Measurements from ENCODE around the gene ACLY. TPM values are rescaled to one million over a fixed set of nuclear protein-coding genes. Genes with fewer than 3 reads are reported as not detected.

The ACLY gene
- total and polyA plus RNA-seq, 10 of the 15 experiments (the other 5 are each of a cell fraction or from before 2014, with no cell fraction given) = 32.6 to 224 (median 114) TPM

DNA sequence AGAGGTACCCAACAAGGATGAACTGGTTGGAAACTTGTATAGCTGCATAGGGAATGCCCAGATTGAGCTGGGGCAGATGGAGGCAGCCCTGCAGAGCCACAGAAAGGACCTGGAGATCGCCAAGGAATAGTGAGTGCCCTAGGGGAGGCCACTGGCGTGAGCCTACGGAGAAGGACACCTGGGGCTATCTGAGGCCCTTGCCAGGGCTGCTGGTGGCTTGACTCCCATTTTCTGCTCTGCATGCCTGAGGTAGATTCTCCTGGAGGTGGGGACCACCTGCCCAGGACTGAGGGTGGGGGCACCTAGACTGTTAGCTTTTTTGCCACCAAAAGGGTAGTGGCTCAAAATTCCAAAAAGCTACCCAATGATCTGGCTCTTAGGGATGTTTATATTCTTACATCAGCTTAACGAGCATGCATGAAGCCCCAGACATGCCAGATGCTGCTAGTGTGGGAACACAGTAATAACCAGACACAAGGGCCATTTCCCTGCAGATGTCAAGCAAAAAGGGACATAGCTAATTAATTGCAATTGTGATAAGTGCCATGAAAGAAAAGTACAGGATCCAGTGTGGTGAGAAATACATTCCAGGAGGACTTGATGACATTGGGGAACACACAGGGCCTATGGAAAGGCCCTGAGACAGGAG lies 20.4 kb upstream of the ACLY start:
- H4K20me1 ChIP-seq (ENCODE audit: control insufficient read depth, insufficient read depth) = no peaks in the 10 kb centered on the region
- in situ Hi-C loops (cut with MboI) = no loop called here
- no peaks in the 10 kb centered on the region for H3K36me3 ChIP-seq (ENCODE audit: control insufficient read depth in 2 of 2, insufficient read depth in 2 of 2, low read length in 1 of 2)
- SMC1A ChIA-PET (ENCODE audit: uncharacterized antibody, unreplicated experiment) = interaction anchor here (0.6 to 1.4 kb wide), 3 partner anchors 9 to 23 kb away, joined by 3 to 5 read pairs (median 4); partner anchors contain the start of gene ODAD4
- no peak overlapping the region for H2AFZ ChIP-seq (ENCODE audit: control insufficient read depth, low read depth, low read length)
- H3K9me3 ChIP-seq (replicated peaks; ENCODE audit: control insufficient read depth, insufficient read depth, low read length) = no peaks in the 10 kb centered on the region
- intact Hi-C loops (cut with micrococcal nuclease; ENCODE audit: unreplicated experiment) = no loop called here
- 49% methylated on average over 4 of the region's 4 CpGs for WGBS (ENCODE audit: insufficient coverage, insufficient replicate concordance, low lambda C conversion rate, missing lambda C conversion rate)
- no peak overlapping the region for H3K4me3 ChIP-seq
- no TSS peak for BruUV-seq (replicated peaks)
- H3K79me2 ChIP-seq (ENCODE audit: control insufficient read depth, insufficient read depth, low read length) = no peaks in the 10 kb centered on the region
- POLR2A ChIA-PET = interaction anchor here (1.9 kb wide), 1 partner anchor 21 kb away, joined by 5 read pairs; the partner anchor contains the start of gene ACLY
- H3K9ac ChIP-seq (ENCODE audit: control insufficient read depth, insufficient read depth, low read length) = no peak overlapping the region
- no peak overlapping the region for H3K27ac ChIP-seq (ENCODE audit: control insufficient read depth, insufficient read depth)
- CTCF ChIA-PET = no interaction called here
- H3K27me3 ChIP-seq (replicated peaks in 1 of 2; ENCODE audit: control insufficient read depth in 2 of 2, insufficient read depth in 2 of 2, low read length in 1 of 2) = no peaks in the 10 kb centered on the region
- no peak for DNase-seq (ENCODE audit: low read depth, low spot score)
- ATAC-seq = no peak
- peaks cover 9% of the 10 kb centered on the region for H3K4me1 ChIP-seq (ENCODE audit: control insufficient read depth, insufficient read depth, low read length)
- RAD21 ChIA-PET (ENCODE audit: unreplicated experiment) = interaction anchor here (1.3 kb wide), 1 partner anchor 22 kb away, joined by 3 read pairs; no protein-coding TSS in a partner anchor
- FAIRE-seq = no peak
- H3K4me2 ChIP-seq (ENCODE audit: control insufficient read depth, insufficient read depth) = no peak overlapping the region
- TF ChIP-seq, protein P1, sequence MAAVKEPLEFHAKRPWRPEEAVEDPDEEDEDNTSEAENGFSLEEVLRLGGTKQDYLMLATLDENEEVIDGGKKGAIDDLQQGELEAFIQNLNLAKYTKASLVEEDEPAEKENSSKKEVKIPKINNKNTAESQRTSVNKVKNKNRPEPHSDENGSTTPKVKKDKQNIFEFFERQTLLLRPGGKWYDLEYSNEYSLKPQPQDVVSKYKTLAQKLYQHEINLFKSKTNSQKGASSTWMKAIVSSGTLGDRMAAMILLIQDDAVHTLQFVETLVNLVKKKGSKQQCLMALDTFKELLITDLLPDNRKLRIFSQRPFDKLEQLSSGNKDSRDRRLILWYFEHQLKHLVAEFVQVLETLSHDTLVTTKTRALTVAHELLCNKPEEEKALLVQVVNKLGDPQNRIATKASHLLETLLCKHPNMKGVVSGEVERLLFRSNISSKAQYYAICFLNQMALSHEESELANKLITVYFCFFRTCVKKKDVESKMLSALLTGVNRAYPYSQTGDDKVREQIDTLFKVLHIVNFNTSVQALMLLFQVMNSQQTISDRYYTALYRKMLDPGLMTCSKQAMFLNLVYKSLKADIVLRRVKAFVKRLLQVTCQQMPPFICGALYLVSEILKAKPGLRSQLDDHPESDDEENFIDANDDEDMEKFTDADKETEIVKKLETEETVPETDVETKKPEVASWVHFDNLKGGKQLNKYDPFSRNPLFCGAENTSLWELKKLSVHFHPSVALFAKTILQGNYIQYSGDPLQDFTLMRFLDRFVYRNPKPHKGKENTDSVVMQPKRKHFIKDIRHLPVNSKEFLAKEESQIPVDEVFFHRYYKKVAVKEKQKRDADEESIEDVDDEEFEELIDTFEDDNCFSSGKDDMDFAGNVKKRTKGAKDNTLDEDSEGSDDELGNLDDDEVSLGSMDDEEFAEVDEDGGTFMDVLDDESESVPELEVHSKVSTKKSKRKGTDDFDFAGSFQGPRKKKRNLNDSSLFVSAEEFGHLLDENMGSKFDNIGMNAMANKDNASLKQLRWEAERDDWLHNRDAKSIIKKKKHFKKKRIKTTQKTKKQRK (IDR thresholded peaks at IDR 0.05; ENCODE audit: low read depth, low read length) = no peak
- TF ChIP-seq, protein P2, sequence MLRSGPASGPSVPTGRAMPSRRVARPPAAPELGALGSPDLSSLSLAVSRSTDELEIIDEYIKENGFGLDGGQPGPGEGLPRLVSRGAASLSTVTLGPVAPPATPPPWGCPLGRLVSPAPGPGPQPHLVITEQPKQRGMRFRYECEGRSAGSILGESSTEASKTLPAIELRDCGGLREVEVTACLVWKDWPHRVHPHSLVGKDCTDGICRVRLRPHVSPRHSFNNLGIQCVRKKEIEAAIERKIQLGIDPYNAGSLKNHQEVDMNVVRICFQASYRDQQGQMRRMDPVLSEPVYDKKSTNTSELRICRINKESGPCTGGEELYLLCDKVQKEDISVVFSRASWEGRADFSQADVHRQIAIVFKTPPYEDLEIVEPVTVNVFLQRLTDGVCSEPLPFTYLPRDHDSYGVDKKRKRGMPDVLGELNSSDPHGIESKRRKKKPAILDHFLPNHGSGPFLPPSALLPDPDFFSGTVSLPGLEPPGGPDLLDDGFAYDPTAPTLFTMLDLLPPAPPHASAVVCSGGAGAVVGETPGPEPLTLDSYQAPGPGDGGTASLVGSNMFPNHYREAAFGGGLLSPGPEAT (IDR thresholded peaks at IDR 0.05; ENCODE audit: low read depth) = no peak
- TF ChIP-seq, protein P3, sequence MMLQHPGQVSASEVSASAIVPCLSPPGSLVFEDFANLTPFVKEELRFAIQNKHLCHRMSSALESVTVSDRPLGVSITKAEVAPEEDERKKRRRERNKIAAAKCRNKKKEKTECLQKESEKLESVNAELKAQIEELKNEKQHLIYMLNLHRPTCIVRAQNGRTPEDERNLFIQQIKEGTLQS (IDR thresholded peaks at IDR 0.05; ENCODE audit: borderline replicate concordance, extremely low read depth, low read depth, low read length) = no peak
- TF ChIP-seq, protein P4, sequence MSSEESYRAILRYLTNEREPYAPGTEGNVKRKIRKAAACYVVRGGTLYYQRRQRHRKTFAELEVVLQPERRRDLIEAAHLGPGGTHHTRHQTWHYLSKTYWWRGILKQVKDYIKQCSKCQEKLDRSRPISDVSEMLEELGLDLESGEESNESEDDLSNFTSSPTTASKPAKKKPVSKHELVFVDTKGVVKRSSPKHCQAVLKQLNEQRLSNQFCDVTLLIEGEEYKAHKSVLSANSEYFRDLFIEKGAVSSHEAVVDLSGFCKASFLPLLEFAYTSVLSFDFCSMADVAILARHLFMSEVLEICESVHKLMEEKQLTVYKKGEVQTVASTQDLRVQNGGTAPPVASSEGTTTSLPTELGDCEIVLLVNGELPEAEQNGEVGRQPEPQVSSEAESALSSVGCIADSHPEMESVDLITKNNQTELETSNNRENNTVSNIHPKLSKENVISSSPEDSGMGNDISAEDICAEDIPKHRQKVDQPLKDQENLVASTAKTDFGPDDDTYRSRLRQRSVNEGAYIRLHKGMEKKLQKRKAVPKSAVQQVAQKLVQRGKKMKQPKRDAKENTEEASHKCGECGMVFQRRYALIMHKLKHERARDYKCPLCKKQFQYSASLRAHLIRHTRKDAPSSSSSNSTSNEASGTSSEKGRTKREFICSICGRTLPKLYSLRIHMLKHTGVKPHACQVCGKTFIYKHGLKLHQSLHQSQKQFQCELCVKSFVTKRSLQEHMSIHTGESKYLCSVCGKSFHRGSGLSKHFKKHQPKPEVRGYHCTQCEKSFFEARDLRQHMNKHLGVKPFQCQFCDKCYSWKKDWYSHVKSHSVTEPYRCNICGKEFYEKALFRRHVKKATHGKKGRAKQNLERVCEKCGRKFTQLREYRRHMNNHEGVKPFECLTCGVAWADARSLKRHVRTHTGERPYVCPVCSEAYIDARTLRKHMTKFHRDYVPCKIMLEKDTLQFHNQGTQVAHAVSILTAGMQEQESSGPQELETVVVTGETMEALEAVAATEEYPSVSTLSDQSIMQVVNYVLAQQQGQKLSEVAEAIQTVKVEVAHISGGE (CRISPR knock-in tag; IDR thresholded peaks at IDR 0.05) = no peak
- TF ChIP-seq BRCA1 (IDR thresholded peaks at IDR 0.05; ENCODE audit: low read depth, low read length) = no peak
- TF ChIP-seq, protein P5, sequence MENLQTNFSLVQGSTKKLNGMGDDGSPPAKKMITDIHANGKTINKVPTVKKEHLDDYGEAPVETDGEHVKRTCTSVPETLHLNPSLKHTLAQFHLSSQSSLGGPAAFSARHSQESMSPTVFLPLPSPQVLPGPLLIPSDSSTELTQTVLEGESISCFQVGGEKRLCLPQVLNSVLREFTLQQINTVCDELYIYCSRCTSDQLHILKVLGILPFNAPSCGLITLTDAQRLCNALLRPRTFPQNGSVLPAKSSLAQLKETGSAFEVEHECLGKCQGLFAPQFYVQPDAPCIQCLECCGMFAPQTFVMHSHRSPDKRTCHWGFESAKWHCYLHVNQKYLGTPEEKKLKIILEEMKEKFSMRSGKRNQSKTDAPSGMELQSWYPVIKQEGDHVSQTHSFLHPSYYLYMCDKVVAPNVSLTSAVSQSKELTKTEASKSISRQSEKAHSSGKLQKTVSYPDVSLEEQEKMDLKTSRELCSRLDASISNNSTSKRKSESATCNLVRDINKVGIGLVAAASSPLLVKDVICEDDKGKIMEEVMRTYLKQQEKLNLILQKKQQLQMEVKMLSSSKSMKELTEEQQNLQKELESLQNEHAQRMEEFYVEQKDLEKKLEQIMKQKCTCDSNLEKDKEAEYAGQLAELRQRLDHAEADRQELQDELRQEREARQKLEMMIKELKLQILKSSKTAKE (IDR thresholded peaks at IDR 0.05; ENCODE audit: low read depth, poor library complexity, severe bottlenecking) = no peak
- no peak for TF ChIP-seq MYC (IDR thresholded peaks at IDR 0.05; ENCODE audit: insufficient read depth, insufficient read length, insufficient replicate concordance, low read length, severe bottlenecking)
- TF ChIP-seq TCF3 (IDR thresholded peaks at IDR 0.05; ENCODE audit: borderline replicate concordance, insufficient read depth, low read depth, low read length) = no peak
- TF ChIP-seq RCOR1 (conservative IDR thresholded peaks at IDR 0.05; ENCODE audit: low read depth, low read length) = no peak
- no peak for TF ChIP-seq JUND (IDR thresholded peaks at IDR 0.05; ENCODE audit: low read depth, low read length)

All from GM12878 (cell line).